Osteocyte (in vitro differentiated cells): ENCODE measurements around the gene TBC1D30. TPM values are rescaled to one million over a fixed set of nuclear protein-coding genes. Genes with fewer than 3 reads are reported as not detected.

Experiments used
- DNase-seq: peaks from one replicate; pipeline ENCODE4 v3.0.0; 2021; ENCODE audit warnings: mixed read lengths; ENCODE audit not compliant: unreplicated experiment; ENCODE audit errors: extremely low spot score
- H3K27ac Mint-ChIP-seq: one replicate; pipeline ENCODE4 v1.8.0; 2021; ENCODE audit warnings: mild to moderate bottlenecking, mixed read lengths; ENCODE audit not compliant: unreplicated experiment
- H3K27me3 Mint-ChIP-seq: one replicate; pipeline ENCODE4 v1.8.0; 2021; ENCODE audit warnings: mixed read lengths; ENCODE audit not compliant: unreplicated experiment
- H3K36me3 Mint-ChIP-seq: one replicate; pipeline ENCODE4 v1.8.0; 2021; ENCODE audit warnings: mixed read lengths; ENCODE audit not compliant: unreplicated experiment
- H3K4me1 Mint-ChIP-seq: one replicate; pipeline ENCODE4 v1.8.0; 2021; ENCODE audit warnings: mixed read lengths; ENCODE audit not compliant: unreplicated experiment
- H3K4me3 Mint-ChIP-seq: one replicate; pipeline ENCODE4 v1.8.0; 2021; ENCODE audit warnings: mild to moderate bottlenecking, moderate library complexity, mixed read lengths; ENCODE audit not compliant: unreplicated experiment
- H3K9me3 Mint-ChIP-seq: one replicate; pipeline ENCODE4 v1.8.0; 2021; ENCODE audit warnings: mixed read lengths; ENCODE audit not compliant: unreplicated experiment
- total RNA-seq: library from RNA; stranded (reverse); gene quantifications from 2 replicates; pipeline ENCODE4 v1.2.1, GENCODE V29; 2021
- TF ChIP-seq, protein P1 (sequence below): fragments of 200-600 bp; sonication (generic); IDR thresholded peaks from 2 replicates; pipeline ENCODE4 v1.5.0; 2021; ENCODE audit warnings: antibody characterized with exemption, mild to moderate bottlenecking, moderate library complexity

The TBC1D30 gene
- total RNA-seq, 1 donor from 2014 or later: 1.2 TPM

DNA sequence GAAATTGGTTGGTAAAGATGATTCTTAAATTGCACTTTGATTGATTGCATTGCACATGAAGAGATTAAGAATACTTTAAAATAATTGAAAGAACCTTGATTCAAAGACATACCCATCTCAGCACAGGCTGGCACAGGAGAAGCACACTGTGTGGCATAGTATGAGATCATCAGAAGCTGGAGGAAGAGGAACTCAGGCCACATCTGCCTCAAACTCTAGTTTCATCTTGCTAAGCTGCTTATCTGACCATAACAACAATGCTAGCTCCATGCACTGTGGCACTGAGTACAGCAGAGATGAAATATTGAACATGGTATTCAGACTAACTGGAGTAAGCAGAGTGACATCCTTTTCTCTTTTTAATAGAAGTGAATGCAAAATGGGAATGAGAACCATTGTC lies 99.1 kb downstream of the TBC1D30 start:
- Mint-ChIP-seq H3K4me1 (no peaks in the 10 kb centered on the region), H3K36me3 (no peaks in the 10 kb centered on the region), H3K9me3 (no peaks in the 10 kb centered on the region), H3K27ac (no peak overlapping the region), H3K4me3 (no peak overlapping the region), H3K27me3 (peaks cover 37% of the 10 kb centered on the region)
- TF ChIP-seq, protein P1, sequence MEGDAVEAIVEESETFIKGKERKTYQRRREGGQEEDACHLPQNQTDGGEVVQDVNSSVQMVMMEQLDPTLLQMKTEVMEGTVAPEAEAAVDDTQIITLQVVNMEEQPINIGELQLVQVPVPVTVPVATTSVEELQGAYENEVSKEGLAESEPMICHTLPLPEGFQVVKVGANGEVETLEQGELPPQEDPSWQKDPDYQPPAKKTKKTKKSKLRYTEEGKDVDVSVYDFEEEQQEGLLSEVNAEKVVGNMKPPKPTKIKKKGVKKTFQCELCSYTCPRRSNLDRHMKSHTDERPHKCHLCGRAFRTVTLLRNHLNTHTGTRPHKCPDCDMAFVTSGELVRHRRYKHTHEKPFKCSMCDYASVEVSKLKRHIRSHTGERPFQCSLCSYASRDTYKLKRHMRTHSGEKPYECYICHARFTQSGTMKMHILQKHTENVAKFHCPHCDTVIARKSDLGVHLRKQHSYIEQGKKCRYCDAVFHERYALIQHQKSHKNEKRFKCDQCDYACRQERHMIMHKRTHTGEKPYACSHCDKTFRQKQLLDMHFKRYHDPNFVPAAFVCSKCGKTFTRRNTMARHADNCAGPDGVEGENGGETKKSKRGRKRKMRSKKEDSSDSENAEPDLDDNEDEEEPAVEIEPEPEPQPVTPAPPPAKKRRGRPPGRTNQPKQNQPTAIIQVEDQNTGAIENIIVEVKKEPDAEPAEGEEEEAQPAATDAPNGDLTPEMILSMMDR: no peak
- DNase-seq: no peak

Other genes with a start within 250 kb of the TBC1D30 start
- gene RASSF3, start 214.2 kb upstream of the TBC1D30 start, total RNA-seq: 27.0 and 29.0 TPM in 2 replicates
- gene GNS, start 65.2 kb upstream of the TBC1D30 start, total RNA-seq: 150 and 166 TPM in 2 replicates